Aorta (tissue), 5 donors: Measurements from ENCODE around the gene IMPA2. TPM values are rescaled to one million over a fixed set of nuclear protein-coding genes. Genes with fewer than 3 reads are reported as not detected.
A peak's percentile ranks its signal among the peaks of the same experiment; 100 is the strongest.
"Not testable (repeated sequence)": the region's sequence is repeated elsewhere in the genome, so short reads cannot be mapped to it uniquely, and the experiment has no call there.

Source experiments
- ATAC-seq: fragments of 200-7000 bp; cut with Tn5 transposase; one replicate; pipeline ENCODE4 v1.9.1; 2022; ENCODE audit warnings: moderate library complexity; ENCODE audit not compliant: low FRiP score
- DNase-seq, 2 donors: peaks; one replicate each; pipeline ENCODE4 v3.0.0-alpha.2; 2020
- H3K27ac ChIP-seq, 2 donors: one replicate each; pipeline ENCODE4 v1.5.1; 2013; ENCODE audit warnings: low read length in 2 of 2, mild to moderate bottlenecking in 2 of 2, moderate library complexity in 2 of 2, control low read depth in 1 of 2, inconsistent platforms in 1 of 2, low read depth in 1 of 2
- H3K27me3 ChIP-seq, 2 donors: one replicate each; pipeline ENCODE4 v1.6.1; 2013; ENCODE audit warnings: control low read depth in 1 of 2, low read length in 1 of 2, mild to moderate bottlenecking in 1 of 2, moderate library complexity in 1 of 2; ENCODE audit not compliant: insufficient read depth in 2 of 2, control insufficient read depth in 1 of 2
- H3K36me3 ChIP-seq, 2 donors: one replicate each; pipeline ENCODE4 v1.6.1; 2013; ENCODE audit warnings: control low read depth in 1 of 2, low read length in 1 of 2, mild to moderate bottlenecking in 1 of 2; ENCODE audit not compliant: insufficient read depth in 2 of 2, control insufficient read depth in 1 of 2
- H3K4me1 ChIP-seq, 2 donors: one replicate each; pipeline ENCODE4 v1.6.1; 2013; ENCODE audit warnings: low read length in 2 of 2, control low read depth in 1 of 2, mild to moderate bottlenecking in 1 of 2, moderate library complexity in 1 of 2; ENCODE audit not compliant: insufficient read depth in 2 of 2, control insufficient read depth in 1 of 2
- H3K4me3 ChIP-seq, 2 donors: one replicate each; pipeline ENCODE4 v1.5.1; 2013; ENCODE audit warnings: low read length in 2 of 2, control low read depth in 1 of 2, mild to moderate bottlenecking in 1 of 2
- H3K9me3 ChIP-seq: one replicate; pipeline ENCODE4 v1.6.1; 2013; ENCODE audit warnings: mild to moderate bottlenecking, low read length; ENCODE audit not compliant: control insufficient read depth
- WGBS, 2 donors: extraction: QIAGEN DNeasy Blood & Tissue Kit; methylation state at CpG; one replicate each; pipeline ENCODE4 v1.1.7; 2013; 5-methylcytosine and 5-hydroxymethylcytosine counted together
- intact Hi-C, 2 donors: fragments of 100-400 bp; cut with DNase I; formaldehyde crosslinking; loops; one replicate each; pipeline versions ENCODE4 v1.14.2 to v1.15.0; 2022
- long read RNA-seq, 2 donors: library from polyadenylated mRNA; unstranded; transcript quantifications; one replicate each; pipeline ENCODE4 v2.0.0, GENCODE V29; 2020 to 2021
- polyA plus RNA-seq, 2 donors: library from polyadenylated mRNA; stranded (reverse); fragments of 200-250 nt; gene quantifications; one replicate each; pipeline ENCODE4 v1.2.3, GENCODE V29; 2013
- total RNA-seq, 2 donors: library from RNA; stranded (reverse); fragmentation: NEBNext Ultra II Directional; extraction: Animal tissue kit (Norgen Biotek cat#: 25700); gene quantifications; one replicate each; pipeline ENCODE4 v1.2.1, GENCODE V29; 2021
- donor health status: healthy with polysubstance abuse.
- donor health status: Bipolar disorder and iron deficiency.
- donor health status: DM: no; HTN: no; CAD: no.
- donor health status: DM: no; HTN: no; CAD: no.
- donor health status: DM: yes; HTN: yes; CAD: no.

Gene IMPA2
- total RNA-seq = 10 to 100 TPM; 14.1 to 19.9 TPM
- polyA plus RNA-seq = 10 to 100 TPM in 1 of 2 donors, 1 to 10 TPM in 1; 7.9 to 14.2 TPM
- long read RNA-seq, donor 1, transcript IMPA2-201 (8 exons, 1,534 nt) = major isoform, 5 of 17 reads
- long read RNA-seq, donor 1, partial matches to known transcripts = 1 of 17 reads
- long read RNA-seq, donor 1, other reads (novel, unspliced or antisense) = 10 of 17 reads
- long read RNA-seq, donor 2, transcript IMPA2-201 (8 exons, 1,534 nt) = major isoform, 10 of 16 reads
- long read RNA-seq, donor 2, partial matches to known transcripts = 3 of 16 reads
- long read RNA-seq, donor 2, other reads (novel, unspliced or antisense) = 0 of 16 reads

DNA sequence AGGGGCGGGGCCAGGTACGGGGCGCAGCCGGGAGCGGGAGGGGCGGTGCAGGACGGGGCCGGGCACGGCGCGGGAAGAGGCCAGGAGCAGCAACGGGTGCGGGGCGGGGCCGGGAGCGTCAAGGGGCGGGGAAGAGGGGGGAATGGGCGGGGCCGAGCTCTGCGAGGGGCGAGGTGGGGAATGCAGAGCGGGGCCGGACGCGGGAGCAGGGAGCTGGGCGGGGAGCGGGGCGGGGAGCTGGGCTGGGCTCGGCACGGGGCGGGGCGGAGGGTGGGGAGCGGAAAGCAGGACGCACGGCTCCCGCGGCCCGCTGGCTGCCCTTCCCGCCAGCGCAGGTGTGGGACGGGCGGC, at the start of gene IMPA2:
Gene IMPA2 (plus strand): TSS at position 316 of the 351 bp plus-strand sequence. CDS start 163 bp downstream, outside the sequence.
- Histone ChIP-seq H3K9me3 (no peaks in the 10 kb centered on the region), H3K27me3 (peaks cover 0 to 1% of the 10 kb centered on the region in 2 donors), H3K4me3 (peak within 1 kb of the TSS; percentile 75 to 96), H3K27ac (peak within 1 kb of the TSS; percentile 85 to 87), H3K4me1 (no peaks in the 10 kb centered on the region), H3K36me3 (no peaks in the 10 kb centered on the region)
- intact Hi-C loops = loop anchor here (1.0 to 10.0 kb wide), 3 partner anchors 34 to 54 kb away; no protein-coding TSS in a partner anchor
- ATAC-seq (peak; percentile 96), DNase-seq (no peak)
- 0 to 1% methylated on average over 18 to 42 of the region's 42 CpGs for WGBS, 2 donors

DNA sequence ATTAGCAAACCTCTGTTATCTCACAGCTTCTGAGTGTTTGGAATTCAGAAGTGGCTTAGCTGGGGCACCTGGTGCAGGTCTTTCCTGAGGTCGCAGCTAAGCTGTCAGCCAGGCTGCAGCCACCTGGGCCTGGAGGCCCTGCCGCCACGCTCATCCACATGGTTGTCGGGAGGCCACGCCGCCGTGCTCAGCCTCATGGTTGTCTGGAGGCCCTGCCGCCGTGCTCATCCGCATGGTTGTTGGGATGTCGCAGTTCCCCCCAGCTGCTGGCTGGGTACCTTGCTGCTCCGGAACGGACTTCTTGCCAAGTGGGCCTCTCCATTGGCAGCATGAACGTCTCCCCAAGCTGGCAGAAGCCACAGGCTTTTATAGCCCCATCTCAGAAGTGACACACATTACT, 48.9 kb upstream of the IMPA2 start:
- Histone ChIP-seq H3K27ac (no peak overlapping the region), H3K36me3 (no peaks in the 10 kb centered on the region), H3K27me3 (no peaks in the 10 kb centered on the region), H3K9me3 (no peaks in the 10 kb centered on the region), H3K4me1 (no peaks in the 10 kb centered on the region), H3K4me3 (no peak overlapping the region)
- WGBS, 2 donors = 92 to 93% methylated on average over 14 of the region's 14 CpGs
- peak in 1 of 2 donors; percentile 60 for DNase-seq
- intact Hi-C loops = loop anchor here in 1 of 2 donors (10.0 kb wide), 1 partner anchor 102 kb away; no protein-coding TSS in a partner anchor
- no peak for ATAC-seq

DNA sequence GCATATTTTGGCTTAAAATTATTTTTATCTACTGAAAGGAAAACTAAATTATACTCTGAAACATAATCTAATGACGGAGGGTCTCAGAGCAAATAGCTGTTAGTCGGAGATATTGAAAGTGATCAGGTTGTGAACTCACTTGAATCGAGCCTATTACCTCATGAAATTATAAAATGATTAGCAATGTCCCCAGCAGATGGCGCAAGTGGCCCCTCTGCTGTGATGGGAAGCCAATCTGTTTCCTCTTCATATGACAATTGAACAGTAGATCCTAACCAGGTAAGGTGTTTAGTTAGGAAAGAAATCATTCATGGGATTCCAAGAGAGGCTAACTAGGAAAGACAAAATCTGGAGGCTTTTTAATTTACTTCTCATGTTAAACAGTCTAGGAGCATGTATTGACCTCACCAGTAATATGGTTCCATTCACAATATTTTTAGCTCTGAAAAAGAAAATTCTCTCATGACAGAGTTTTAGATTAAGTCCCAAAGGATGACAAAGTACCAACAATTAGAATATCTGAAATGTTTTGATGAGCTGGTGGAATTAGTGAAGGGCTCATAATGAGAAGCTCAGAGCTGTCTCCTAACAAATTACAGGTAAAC, 43.3 kb upstream of the IMPA2 start:
- WGBS, 2 donors = 5 to 9% methylated on average over 4 of the region's 4 CpGs
- Histone ChIP-seq H3K4me3 (no peak overlapping the region), H3K9me3 (no peaks in the 10 kb centered on the region), H3K36me3 (no peaks in the 10 kb centered on the region), H3K4me1 (no peaks in the 10 kb centered on the region), H3K27ac (no peak overlapping the region), H3K27me3 (no peaks in the 10 kb centered on the region)
- intact Hi-C loops = loop anchor here (1.0 to 10.0 kb wide), 4 partner anchors 57 to 101 kb away; no protein-coding TSS in a partner anchor
- DNase-seq (peak; percentile 75 to 89), ATAC-seq (peak; percentile 87)

GRCh38 chr18:11940956-11941355, 40.4 kb upstream of the IMPA2 start:
- DNase-seq (no peak), ATAC-seq (no peak)
- intact Hi-C loops = no loop called here
- Histone ChIP-seq H3K27ac (no peak overlapping the region), H3K27me3 (no peaks in the 10 kb centered on the region), H3K9me3 (no peaks in the 10 kb centered on the region), H3K36me3 (no peaks in the 10 kb centered on the region), H3K4me1 (no peaks in the 10 kb centered on the region), H3K4me3 (no peak overlapping the region)
- WGBS, 2 donors = 85 to 86% methylated on average over 2 of the region's 2 CpGs

DNA sequence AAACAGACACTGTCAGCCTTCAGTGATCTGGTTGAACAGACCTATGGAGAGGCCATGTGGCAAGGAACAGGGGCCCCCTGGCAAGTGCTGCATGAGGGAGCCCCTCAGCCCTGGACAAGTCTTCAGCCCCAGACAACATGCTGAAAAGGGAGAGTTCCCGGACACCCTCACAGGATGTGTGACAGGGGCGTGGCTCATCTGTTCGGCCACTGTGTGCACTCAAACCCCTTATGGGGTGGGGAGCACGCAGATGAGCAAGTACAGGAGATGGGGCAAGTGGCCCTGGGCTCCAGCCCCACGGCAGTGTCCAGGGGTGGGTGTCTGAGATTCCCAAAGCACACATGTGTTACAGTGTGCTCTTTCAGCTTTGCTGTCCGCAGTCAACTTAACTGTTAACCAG, 37.8 kb upstream of the IMPA2 start:
- ATAC-seq (no peak), DNase-seq (no peak)
- no peak overlapping the region for H3K4me3 ChIP-seq
- no peaks in the 10 kb centered on the region for H3K36me3 ChIP-seq
- no peaks in the 10 kb centered on the region for H3K27me3 ChIP-seq
- intact Hi-C loops = no loop called here
- H3K27ac ChIP-seq = no peak overlapping the region
- H3K4me1 ChIP-seq = no peaks in the 10 kb centered on the region
- 70 to 93% methylated on average over 6 of the region's 6 CpGs for WGBS, 2 donors
- H3K9me3 ChIP-seq = no peaks in the 10 kb centered on the region

DNA sequence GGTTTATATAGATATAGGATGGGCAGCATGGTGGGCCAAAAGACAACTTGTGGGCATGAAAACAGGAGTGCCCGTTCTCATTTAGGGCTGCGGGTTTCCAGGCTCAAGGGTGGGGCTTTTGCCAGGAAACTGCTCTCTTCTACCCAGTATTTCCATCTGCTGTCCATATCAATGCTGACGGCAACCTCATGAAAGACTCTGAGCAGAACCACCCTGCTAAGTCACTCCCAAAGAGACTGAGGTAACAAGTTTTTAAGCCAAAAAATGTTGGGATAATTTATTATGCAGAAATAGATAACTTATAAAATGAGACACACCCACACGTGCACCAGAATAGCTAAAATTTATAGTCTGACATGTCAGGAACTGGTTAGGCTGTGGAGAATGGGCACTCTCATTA, 37.1 kb upstream of the IMPA2 start:
- Histone ChIP-seq H3K27me3 (no peaks in the 10 kb centered on the region), H3K36me3 (no peaks in the 10 kb centered on the region), H3K4me1 (no peaks in the 10 kb centered on the region), H3K9me3 (no peaks in the 10 kb centered on the region), H3K4me3 (no peak overlapping the region), H3K27ac (no peak overlapping the region)
- DNase-seq (no peak), ATAC-seq (no peak)
- intact Hi-C loops = no loop called here
- WGBS, 2 donors = 91 to 92% methylated on average over 4 of the region's 4 CpGs

DNA sequence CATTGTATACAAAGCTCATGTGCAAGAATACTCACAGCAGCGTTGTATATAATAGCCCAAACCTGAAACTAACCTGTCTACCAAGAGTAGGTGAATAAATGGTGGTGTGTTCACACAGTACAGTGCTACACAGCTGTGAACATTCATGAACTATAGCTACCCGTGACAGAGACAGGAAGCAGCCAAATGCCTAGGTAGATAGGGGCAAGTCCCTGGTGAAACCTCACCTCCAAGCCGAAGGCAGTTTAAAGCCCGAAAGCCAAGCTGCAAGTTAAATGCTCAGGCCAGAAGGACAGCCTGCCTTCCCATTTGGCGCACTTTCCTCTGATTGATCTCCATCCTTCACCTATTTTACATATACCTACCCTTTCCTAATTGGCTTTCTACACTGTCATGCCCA, 36.5 kb upstream of the IMPA2 start:
- H3K36me3 ChIP-seq = no peaks in the 10 kb centered on the region
- 81 to 95% methylated on average over 5 of the region's 5 CpGs for WGBS, 2 donors
- DNase-seq (peak in 1 of 2 donors; percentile 8), ATAC-seq (no peak)
- no peaks in the 10 kb centered on the region for H3K4me1 ChIP-seq
- no peak overlapping the region for H3K4me3 ChIP-seq
- H3K27me3 ChIP-seq = no peaks in the 10 kb centered on the region
- no peak overlapping the region for H3K27ac ChIP-seq
- intact Hi-C loops = loop anchor here in 1 of 2 donors (5.0 kb wide), 1 partner anchor 38 kb away; the partner anchor contains the start of gene IMPA2
- H3K9me3 ChIP-seq = no peaks in the 10 kb centered on the region

- not testable (repeated sequence) for ATAC-seq
- 95 to 97% methylated on average over 20 to 22 of the region's 22 CpGs for WGBS, 2 donors
Observed at GRCh38 chr18:11945834-11946659, 35.3 kb upstream of the IMPA2 start.

More at GRCh38 chr18:11945834-11946659, 35.3 kb upstream of the IMPA2 start:
- not testable (repeated sequence) for H3K27ac ChIP-seq, H3K27me3 ChIP-seq, H3K9me3 ChIP-seq, H3K4me3 ChIP-seq, H3K4me1 ChIP-seq, H3K36me3 ChIP-seq
- peak in 1 of 2 donors; percentile 42 for DNase-seq
- intact Hi-C loops = loop anchor here in 1 of 2 donors (5.0 kb wide), 1 partner anchor 36 kb away; the partner anchor contains the start of gene IMPA2
